ENCODE results near the gene OSBPL7. TPM values are rescaled to one million over a fixed set of nuclear protein-coding genes. Genes with fewer than 3 reads are reported as not detected.
A peak's percentile ranks its signal among the peaks of the same experiment; 100 is the strongest.

OSBPL7 gene, protein sequence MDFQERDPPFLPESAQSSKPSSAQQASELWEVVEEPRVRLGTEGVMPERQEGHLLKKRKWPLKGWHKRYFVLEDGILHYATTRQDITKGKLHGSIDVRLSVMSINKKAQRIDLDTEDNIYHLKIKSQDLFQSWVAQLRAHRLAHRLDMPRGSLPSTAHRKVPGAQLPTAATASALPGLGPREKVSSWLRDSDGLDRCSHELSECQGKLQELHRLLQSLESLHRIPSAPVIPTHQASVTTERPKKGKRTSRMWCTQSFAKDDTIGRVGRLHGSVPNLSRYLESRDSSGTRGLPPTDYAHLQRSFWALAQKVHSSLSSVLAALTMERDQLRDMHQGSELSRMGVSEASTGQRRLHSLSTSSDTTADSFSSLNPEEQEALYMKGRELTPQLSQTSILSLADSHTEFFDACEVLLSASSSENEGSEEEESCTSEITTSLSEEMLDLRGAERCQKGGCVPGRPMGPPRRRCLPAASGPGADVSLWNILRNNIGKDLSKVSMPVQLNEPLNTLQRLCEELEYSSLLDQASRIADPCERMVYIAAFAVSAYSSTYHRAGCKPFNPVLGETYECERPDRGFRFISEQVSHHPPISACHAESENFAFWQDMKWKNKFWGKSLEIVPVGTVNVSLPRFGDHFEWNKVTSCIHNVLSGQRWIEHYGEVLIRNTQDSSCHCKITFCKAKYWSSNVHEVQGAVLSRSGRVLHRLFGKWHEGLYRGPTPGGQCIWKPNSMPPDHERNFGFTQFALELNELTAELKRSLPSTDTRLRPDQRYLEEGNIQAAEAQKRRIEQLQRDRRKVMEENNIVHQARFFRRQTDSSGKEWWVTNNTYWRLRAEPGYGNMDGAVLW
- 13.1 TPM for polyA plus RNA-seq (2013, experiment 1 of 2)
- 11.7 TPM for polyA plus RNA-seq (2013, experiment 2 of 2)

DNA sequence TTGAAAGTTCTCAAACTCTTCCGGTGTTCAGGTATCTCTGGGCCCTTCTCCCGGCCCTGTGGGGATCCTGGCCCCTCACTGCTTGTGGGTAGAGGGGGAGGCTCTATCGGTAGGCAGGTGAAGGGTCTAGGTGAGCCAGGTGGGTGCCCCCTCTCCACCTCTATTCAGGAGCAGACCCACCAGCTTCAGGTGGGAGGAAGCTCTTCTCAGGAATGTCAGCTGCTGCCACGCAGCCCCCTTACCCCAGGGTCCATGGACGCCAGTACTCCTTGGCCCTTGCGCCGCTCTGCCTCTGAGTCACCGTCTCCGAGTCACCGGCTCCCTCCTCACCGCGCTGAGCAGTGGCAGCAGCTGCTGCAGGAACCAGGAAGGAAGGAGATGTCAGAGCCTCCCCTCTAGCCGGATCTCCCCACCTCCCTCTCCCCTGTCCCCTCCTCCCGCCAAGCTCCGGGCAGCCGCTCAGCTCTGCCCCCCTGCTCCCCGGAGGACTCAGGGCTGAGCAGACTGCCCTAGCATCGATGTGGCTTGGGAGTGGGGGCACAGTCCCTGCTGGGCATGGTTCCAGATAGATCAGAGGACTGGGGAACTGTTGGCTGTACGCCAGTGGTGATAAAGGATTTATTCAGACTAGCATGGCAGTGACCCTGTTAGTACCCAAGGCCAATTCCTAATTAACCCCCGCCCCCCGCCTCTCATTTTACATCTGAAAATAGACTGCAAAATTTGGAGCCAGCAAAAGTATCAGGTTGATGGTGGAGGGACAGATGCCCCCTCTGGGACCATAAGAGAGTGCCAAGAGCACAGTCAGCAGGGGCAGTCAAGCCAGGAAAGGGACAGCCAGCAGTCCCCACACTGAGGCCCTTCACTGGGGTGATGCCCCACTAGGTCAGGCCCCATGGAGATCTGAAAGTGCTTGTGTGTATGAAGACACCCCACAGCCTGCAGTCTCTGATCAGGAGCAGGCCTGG is at the start of gene OSBPL7:
Gene OSBPL7, minus strand, starts transcription at position 371 of the 968 bp plus-strand sequence. CDS start 1,516 bp downstream, outside the sequence.
- peaks cover 9% of the 10 kb centered on the region for H3K4me1 ChIP-seq (ENCODE audit: control insufficient read depth, insufficient read depth, low read length, poor library complexity, severe bottlenecking)
- no peaks in the 10 kb centered on the region for H3K9me3 ChIP-seq (ENCODE audit: control insufficient read depth, low read length)
- peak within 1 kb of the TSS; percentile 70 for H3K4me3 ChIP-seq (ENCODE audit: extremely low read depth, insufficient read depth, low read length, poor library complexity, severe bottlenecking)
- H3K27ac ChIP-seq (ENCODE audit: low read depth, low read length, severe bottlenecking), result peak within 1 kb of the TSS; percentile 13
- H3K36me3 ChIP-seq (ENCODE audit: control insufficient read depth, insufficient read depth, low read length), result peaks cover 45% of the 10 kb centered on the region
- 3 to 13% methylated on average over 11 to 16 of the region's 21 CpGs for WGBS, 2 experiments (ENCODE audit: insufficient coverage in 2 of 2)

DNA sequence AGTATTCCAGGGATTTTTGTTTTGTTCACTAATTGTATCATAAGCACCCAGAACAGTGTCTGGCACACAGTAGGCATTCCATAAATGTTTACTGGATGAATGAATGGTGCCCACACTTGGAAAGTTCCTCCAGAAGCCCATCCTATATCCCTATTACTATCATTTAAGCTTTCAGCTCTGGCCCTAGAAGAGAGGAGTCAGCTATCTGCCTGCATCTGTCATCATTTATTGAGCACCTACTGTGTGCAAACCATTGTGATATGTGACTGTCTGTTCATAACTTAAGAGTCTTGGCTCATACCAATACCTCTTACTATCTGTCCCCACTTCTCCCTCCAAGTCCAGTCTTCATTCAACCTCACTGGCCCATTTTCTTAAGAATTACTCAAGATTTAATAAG is 49.5 kb upstream of the OSBPL7 start:
- Histone ChIP-seq H3K9me3 (ENCODE audit: control insufficient read depth, low read length) (no peaks in the 10 kb centered on the region), H3K36me3 (ENCODE audit: control insufficient read depth, insufficient read depth, low read length) (no peaks in the 10 kb centered on the region), H3K4me3 (ENCODE audit: extremely low read depth, insufficient read depth, low read length, poor library complexity, severe bottlenecking) (no peak overlapping the region), H3K4me1 (ENCODE audit: control insufficient read depth, insufficient read depth, low read length, poor library complexity, severe bottlenecking) (peaks cover 62% of the 10 kb centered on the region), H3K27ac (ENCODE audit: low read depth, low read length, severe bottlenecking) (no peak overlapping the region)

DNA sequence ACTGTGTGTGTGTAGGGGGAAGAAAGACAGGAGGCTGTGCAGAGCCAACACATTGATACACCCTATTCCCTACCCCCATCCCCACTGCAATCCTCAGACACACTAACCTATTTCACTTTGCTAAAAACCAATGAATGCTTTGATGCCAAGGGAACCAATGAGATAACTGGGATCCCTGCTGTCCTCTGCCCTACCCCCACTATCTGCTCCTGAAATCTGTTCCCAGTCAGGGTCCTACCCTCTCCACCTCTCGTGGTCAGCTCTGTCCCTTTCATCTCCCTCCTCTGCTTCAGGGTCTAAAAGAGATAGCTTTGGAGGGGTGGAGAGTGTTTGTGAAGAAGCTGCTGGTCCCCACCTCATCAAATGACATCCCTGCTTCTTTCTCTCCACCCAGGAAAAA is 48.5 kb upstream of the OSBPL7 start:
- Histone ChIP-seq H3K4me3 (ENCODE audit: extremely low read depth, insufficient read depth, low read length, poor library complexity, severe bottlenecking) (no peak overlapping the region), H3K4me1 (ENCODE audit: control insufficient read depth, insufficient read depth, low read length, poor library complexity, severe bottlenecking) (peaks cover 53% of the 10 kb centered on the region), H3K27ac (ENCODE audit: low read depth, low read length, severe bottlenecking) (peak overlapping the region; percentile 29), H3K9me3 (ENCODE audit: control insufficient read depth, low read length) (no peaks in the 10 kb centered on the region), H3K36me3 (ENCODE audit: control insufficient read depth, insufficient read depth, low read length) (no peaks in the 10 kb centered on the region)
- no CpG with 5 or more reads among the region's 1 CpG for WGBS, 2 experiments (ENCODE audit: insufficient coverage in 2 of 2)

DNA sequence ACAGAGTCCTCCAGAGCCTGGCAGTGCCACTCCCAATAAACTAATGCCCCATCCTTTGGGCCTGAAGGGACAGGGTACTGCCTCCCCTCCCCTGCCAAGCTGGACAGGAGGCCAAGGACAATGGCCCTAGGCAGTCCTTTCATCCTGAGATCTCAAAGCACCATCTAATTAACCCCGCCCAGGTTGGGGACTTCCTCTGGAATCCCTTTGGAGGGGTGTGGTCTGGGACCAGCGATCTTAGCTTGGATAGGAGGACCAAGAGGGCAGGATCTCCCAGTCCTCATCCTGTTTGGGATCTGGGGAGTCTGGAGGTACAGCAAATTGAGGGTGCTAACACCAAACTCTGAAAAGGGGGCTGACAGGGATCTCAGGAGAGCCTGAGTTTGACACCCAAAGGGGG is 47.5 kb upstream of the OSBPL7 start:
- Histone ChIP-seq H3K9me3 (ENCODE audit: control insufficient read depth, low read length) (no peaks in the 10 kb centered on the region), H3K36me3 (ENCODE audit: control insufficient read depth, insufficient read depth, low read length) (no peaks in the 10 kb centered on the region), H3K27ac (ENCODE audit: low read depth, low read length, severe bottlenecking) (no peak overlapping the region), H3K4me1 (ENCODE audit: control insufficient read depth, insufficient read depth, low read length, poor library complexity, severe bottlenecking) (peaks cover 47% of the 10 kb centered on the region), H3K4me3 (ENCODE audit: extremely low read depth, insufficient read depth, low read length, poor library complexity, severe bottlenecking) (no peak overlapping the region)
- 33% methylated on average over 2 of the region's 2 CpGs; no CpG with 5 or more reads in 1 of the 2 experiments for WGBS, 2 experiments (ENCODE audit: insufficient coverage in 2 of 2)

DNA sequence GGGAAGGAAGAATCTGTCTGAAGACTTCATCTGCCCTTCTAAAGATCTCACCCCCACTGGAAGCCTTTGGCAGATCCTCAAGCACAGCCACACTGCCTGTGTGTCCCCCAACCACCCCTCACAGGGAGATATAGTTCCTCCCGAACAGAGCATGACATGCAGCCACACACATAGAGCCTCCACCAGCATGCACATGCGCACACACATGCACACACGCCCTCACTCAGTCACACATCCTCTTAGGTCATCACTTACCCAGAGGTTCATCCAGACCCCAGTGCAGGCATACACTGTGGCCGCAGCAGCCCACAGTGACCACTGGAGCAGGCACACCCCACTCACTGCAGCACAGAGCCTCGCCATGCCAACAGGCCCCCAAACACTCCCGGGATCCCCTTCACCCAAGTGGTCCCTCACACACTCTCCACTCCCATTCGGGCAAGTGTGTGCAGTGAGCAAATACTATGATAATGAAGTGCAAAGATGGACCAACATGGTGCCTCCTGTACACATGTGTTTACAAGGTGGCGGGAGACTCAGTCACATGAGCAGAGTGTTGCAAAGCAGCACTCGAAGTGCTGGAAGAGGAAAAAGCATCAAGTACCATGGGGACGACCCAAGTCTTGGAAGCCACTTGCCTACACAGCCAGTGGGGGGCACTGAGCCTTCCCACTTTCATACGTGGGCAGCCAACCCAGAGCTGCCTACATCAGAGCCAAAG is 46.4 kb upstream of the OSBPL7 start:
- H3K36me3 ChIP-seq (ENCODE audit: control insufficient read depth, insufficient read depth, low read length), result no peaks in the 10 kb centered on the region
- no peaks in the 10 kb centered on the region for H3K9me3 ChIP-seq (ENCODE audit: control insufficient read depth, low read length)
- WGBS, 2 experiments (ENCODE audit: insufficient coverage in 2 of 2), result 95 to 96% methylated on average over 5 to 9 of the region's 11 CpGs
- H3K27ac ChIP-seq (ENCODE audit: low read depth, low read length, severe bottlenecking), result no peak overlapping the region
- H3K4me3 ChIP-seq (ENCODE audit: extremely low read depth, insufficient read depth, low read length, poor library complexity, severe bottlenecking), result no peak overlapping the region
- H3K4me1 ChIP-seq (ENCODE audit: control insufficient read depth, insufficient read depth, low read length, poor library complexity, severe bottlenecking), result peaks cover 43% of the 10 kb centered on the region

DNA sequence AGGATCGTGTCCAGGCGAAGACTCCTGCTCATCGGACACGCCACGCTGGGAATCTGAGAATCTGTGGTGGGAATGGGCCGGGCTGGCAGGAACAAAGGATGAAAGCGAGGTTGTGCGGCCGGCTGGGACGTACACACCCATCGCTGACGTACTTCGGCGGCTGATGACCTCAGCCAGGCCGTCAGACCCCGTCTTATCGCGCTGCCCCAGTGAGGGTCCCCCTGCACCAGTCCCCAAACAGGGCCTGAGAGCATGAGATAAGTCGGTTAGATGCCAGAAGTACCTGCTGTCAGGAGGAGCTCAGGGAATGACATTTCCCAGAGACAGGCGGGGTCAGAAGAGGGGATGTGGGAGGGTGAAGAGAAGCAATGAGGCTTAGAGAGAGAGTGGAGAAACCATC is 45.3 kb upstream of the OSBPL7 start:
- H3K4me3 ChIP-seq (ENCODE audit: extremely low read depth, insufficient read depth, low read length, poor library complexity, severe bottlenecking), result no peak overlapping the region

DNA sequence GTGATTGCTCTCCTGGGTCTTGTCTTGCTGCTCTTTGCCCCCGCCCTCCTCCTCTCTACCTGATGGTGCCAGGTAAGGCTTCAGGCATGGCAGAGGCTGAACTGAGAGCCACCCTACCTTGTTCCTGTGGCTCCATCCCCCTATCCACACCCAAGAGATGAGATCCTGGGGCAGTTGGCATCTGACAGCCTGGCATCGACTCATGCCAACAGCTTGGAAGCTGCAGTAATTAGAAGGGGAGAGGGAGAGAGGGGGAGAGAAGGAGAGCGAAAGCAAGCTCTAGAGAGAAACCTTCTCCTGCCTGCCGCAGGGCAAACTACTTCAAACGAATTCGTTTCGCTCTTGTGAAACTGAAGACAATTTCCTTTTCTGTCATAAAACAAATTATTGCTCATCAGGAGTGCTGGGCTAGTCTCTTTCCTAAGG is 43.2 kb upstream of the OSBPL7 start:
- H3K27ac ChIP-seq (ENCODE audit: low read depth, low read length, severe bottlenecking), result no peak overlapping the region
- H3K36me3 ChIP-seq (ENCODE audit: control insufficient read depth, insufficient read depth, low read length), result no peaks in the 10 kb centered on the region
- WGBS, 2 experiments (ENCODE audit: insufficient coverage in 2 of 2), result 92 to 93% methylated on average over 2 to 6 of the region's 7 CpGs
- peaks cover 33% of the 10 kb centered on the region for H3K4me1 ChIP-seq (ENCODE audit: control insufficient read depth, insufficient read depth, low read length, poor library complexity, severe bottlenecking)
- no peak overlapping the region for H3K4me3 ChIP-seq (ENCODE audit: extremely low read depth, insufficient read depth, low read length, poor library complexity, severe bottlenecking)
- no peaks in the 10 kb centered on the region for H3K9me3 ChIP-seq (ENCODE audit: control insufficient read depth, low read length)

More for the DNA sequence above, 45.3 kb upstream of the OSBPL7 start:
- Histone ChIP-seq H3K36me3 (ENCODE audit: control insufficient read depth, insufficient read depth, low read length) (no peaks in the 10 kb centered on the region), H3K27ac (ENCODE audit: low read depth, low read length, severe bottlenecking) (peak overlapping the region; percentile 10), H3K9me3 (ENCODE audit: control insufficient read depth, low read length) (no peaks in the 10 kb centered on the region), H3K4me1 (ENCODE audit: control insufficient read depth, insufficient read depth, low read length, poor library complexity, severe bottlenecking) (peaks cover 39% of the 10 kb centered on the region)
- WGBS, 2 experiments (ENCODE audit: insufficient coverage in 2 of 2), result 90% methylated on average over 20 of the region's 20 CpGs

DNA sequence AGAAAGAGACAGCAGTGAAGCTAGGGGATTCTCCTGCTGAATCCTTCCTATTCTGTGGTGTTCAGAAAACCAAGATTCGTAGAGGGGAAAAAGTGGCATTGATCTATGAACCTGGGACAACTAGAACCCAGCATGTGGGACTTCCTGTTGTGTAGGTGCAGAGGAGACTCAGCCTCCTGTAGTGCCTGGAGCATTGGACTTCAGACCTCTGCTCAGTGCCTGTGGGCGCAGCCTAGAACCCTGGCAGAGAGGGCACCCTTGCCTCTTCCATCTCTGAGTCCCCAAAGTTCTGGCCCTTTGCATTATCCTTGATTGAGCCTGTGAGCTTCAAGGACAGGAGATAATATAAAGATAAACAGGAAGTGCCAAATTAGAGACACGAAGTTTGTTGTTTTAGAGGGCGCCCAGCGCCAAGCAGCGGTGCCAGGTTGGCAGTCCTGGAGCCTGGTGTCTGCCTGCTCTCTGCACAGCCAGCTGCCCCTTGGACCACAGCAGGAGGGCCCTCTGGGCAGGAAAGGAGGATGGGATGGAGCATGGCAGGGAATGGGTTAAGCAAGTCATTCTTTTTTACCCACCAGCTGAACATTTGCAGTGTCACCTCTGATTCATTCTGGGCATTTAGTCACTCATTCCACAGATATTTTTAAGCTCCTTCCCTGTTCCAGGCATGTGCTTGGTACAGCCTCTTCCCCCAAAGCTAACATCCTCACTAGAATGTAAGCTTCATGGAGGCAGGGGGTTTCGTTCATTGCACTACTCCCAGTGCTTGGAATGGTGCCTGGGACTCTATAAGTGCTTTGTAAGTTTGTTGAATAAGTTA is 41.2 kb upstream of the OSBPL7 start:
- Histone ChIP-seq H3K36me3 (ENCODE audit: control insufficient read depth, insufficient read depth, low read length) (no peaks in the 10 kb centered on the region), H3K4me3 (ENCODE audit: extremely low read depth, insufficient read depth, low read length, poor library complexity, severe bottlenecking) (no peak overlapping the region), H3K27ac (ENCODE audit: low read depth, low read length, severe bottlenecking) (peak overlapping the region; percentile 71), H3K9me3 (ENCODE audit: control insufficient read depth, low read length) (no peaks in the 10 kb centered on the region), H3K4me1 (ENCODE audit: control insufficient read depth, insufficient read depth, low read length, poor library complexity, severe bottlenecking) (peaks cover 30% of the 10 kb centered on the region)
- WGBS, 2 experiments (ENCODE audit: insufficient coverage in 2 of 2), result 91 to 94% methylated on average over 6 to 7 of the region's 7 CpGs

DNA sequence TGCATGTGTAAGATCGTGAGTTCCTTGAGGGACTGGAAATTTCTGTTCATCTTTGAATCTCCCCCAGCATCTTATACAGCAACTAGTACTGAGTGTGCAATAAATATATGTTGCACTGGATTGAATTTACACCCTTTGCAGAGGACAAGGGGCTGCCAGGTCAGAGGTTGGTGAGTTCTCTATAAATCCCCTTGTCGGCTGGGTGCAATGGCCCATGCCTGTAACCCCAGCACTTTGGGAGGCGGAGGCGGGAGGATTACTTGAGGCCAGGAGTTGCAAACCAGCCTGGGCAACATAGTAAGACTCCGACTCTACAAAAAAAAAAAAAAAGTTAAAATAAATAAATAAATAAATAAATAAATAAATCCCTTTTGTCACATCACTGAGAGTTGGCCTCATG is 38.8 kb upstream of the OSBPL7 start:
- Histone ChIP-seq H3K4me3 (ENCODE audit: extremely low read depth, insufficient read depth, low read length, poor library complexity, severe bottlenecking) (no peak overlapping the region), H3K36me3 (ENCODE audit: control insufficient read depth, insufficient read depth, low read length) (no peaks in the 10 kb centered on the region), H3K27ac (ENCODE audit: low read depth, low read length, severe bottlenecking) (no peak overlapping the region), H3K9me3 (ENCODE audit: control insufficient read depth, low read length) (no peaks in the 10 kb centered on the region), H3K4me1 (ENCODE audit: control insufficient read depth, insufficient read depth, low read length, poor library complexity, severe bottlenecking) (peaks cover 39% of the 10 kb centered on the region)
- 89 to 100% methylated on average over 1 to 2 of the region's 5 CpGs for WGBS, 2 experiments (ENCODE audit: insufficient coverage in 2 of 2)

Data from mesodermal cell (in vitro differentiated cells).